Activated CD4-positive, alpha-beta T cell treated with anti-CD3 and anti-CD28 coated beads, Interleukin-2, Interleukin-6, amounts not matched to agents 100 ng/mL and 50 ng/mL, durations not matched to agents 16 hours and 8 hours (primary cell): ENCODE results near the gene MAGEB17.
"Not testable (repeated sequence)": the region's sequence is repeated elsewhere in the genome, so short reads cannot be mapped to it uniquely, and the experiment has no call there.

ENCODE experiments used
- DNase-seq: peaks from one replicate; pipeline ENCODE4 v3.0.0-alpha.2; 2020

Gene MAGEB17

GRCh38 chrX:16167181-16167580 is at the start of gene MAGEB17:
MAGEB17 (plus strand) TSS chrX:16167481; CDS start chrX:16170383, 2,902 bp downstream.
- no peak for DNase-seq

GRCh38 chrX:16119353-16120220 is 47.7 kb upstream of the MAGEB17 start:
- peak; percentile 51 for DNase-seq

GRCh38 chrX:16120431-16120830 is 46.9 kb upstream of the MAGEB17 start:
- DNase-seq: peak; percentile 7

- peak; percentile 70 for DNase-seq
These were observed 44.0 kb upstream of the MAGEB17 start, which contains the start of gene GRPR for GRCh38 chrX:16123222-16123786. GRPR (plus strand) TSS chrX:16123565; CDS start chrX:16123954, 389 bp downstream.

GRCh38 chrX:16124201-16124600 is 43.1 kb upstream of the MAGEB17 start:
- no peak for DNase-seq

GRCh38 chrX:16125520-16126149 is 41.6 kb upstream of the MAGEB17 start:
- DNase-seq: no peak

- no peak for DNase-seq
These were observed 36.6 kb upstream of the MAGEB17 start for GRCh38 chrX:16130707-16131106.

- no peak for DNase-seq
These were observed 32.3 kb upstream of the MAGEB17 start for GRCh38 chrX:16134936-16135335.

- DNase-seq: no peak
These were observed 31.2 kb upstream of the MAGEB17 start for GRCh38 chrX:16136080-16136479.

- DNase-seq: no peak
These were observed 29.7 kb upstream of the MAGEB17 start for GRCh38 chrX:16137416-16138107.

- peak; percentile 8 for DNase-seq
These were observed 29.2 kb upstream of the MAGEB17 start for GRCh38 chrX:16138108-16138427.

GRCh38 chrX:16140448-16140847 is 26.8 kb upstream of the MAGEB17 start:
- DNase-seq: no peak

GRCh38 chrX:16140983-16141382 is 26.3 kb upstream of the MAGEB17 start:
- no peak for DNase-seq

- DNase-seq: no peak
These were observed 25.6 kb upstream of the MAGEB17 start for GRCh38 chrX:16141422-16142245.

GRCh38 chrX:16142246-16142558 is 25.1 kb upstream of the MAGEB17 start:
- DNase-seq: no peak

- no peak for DNase-seq
These were observed 23.3 kb upstream of the MAGEB17 start for GRCh38 chrX:16143968-16144367.

- DNase-seq: no peak
These were observed 22.9 kb upstream of the MAGEB17 start for GRCh38 chrX:16144420-16144819.

GRCh38 chrX:16145093-16145492 is 22.2 kb upstream of the MAGEB17 start:
- not testable (repeated sequence) for DNase-seq

- DNase-seq: no peak
These were observed 21.6 kb upstream of the MAGEB17 start for GRCh38 chrX:16145656-16146055.

GRCh38 chrX:16148896-16149295 is 18.4 kb upstream of the MAGEB17 start:
- no peak for DNase-seq

- no peak for DNase-seq
These were observed 11.6 kb upstream of the MAGEB17 start for GRCh38 chrX:16155581-16156096.

GRCh38 chrX:16156692-16157331 is 10.5 kb upstream of the MAGEB17 start:
- DNase-seq: no peak
